A673 (cell line): ENCODE data around the gene TRDN. TPM values are rescaled to one million over a fixed set of nuclear protein-coding genes. Genes with fewer than 3 reads are reported as not detected.

Experiments
- BruUV-seq: library from RNA; stranded (reverse); fragments of 400-500 nt; replicated peaks from 2 replicates; lab custom pipeline; 2021; lab: Mats Ljungman, UMichigan
- CTCF ChIA-PET: fragments of 300-600 bp; sonication (Branson Sonifier 250); formaldehyde crosslinking; loops from one replicate; lab custom pipeline; 2022; ENCODE audit warnings: antibody characterized with exemption; lab: Charles Lee
- POLR2A ChIA-PET: fragments of 300-600 bp; sonication (Branson Sonifier 250); formaldehyde crosslinking; loops from one replicate; lab custom pipeline; 2022; ENCODE audit warnings: antibody characterized with exemption; ENCODE audit not compliant: low non-redundant PET; lab: Charles Lee
- DNase-seq: peaks from one replicate; pipeline ENCODE4 v3.0.0-alpha.2; 2015; ENCODE audit warnings: low spot score
- H3K27ac ChIP-seq: fragments of 200-600 bp; sonication (generic); 2 replicates; pipeline ENCODE4 v1.5.1; 2016; ENCODE audit warnings: mixed run types, low read depth, mild to moderate bottlenecking, mixed read lengths, antibody characterized with exemption, low read length; ENCODE audit not compliant: poor library complexity, severe bottlenecking
- H3K27me3 ChIP-seq: fragments of 200-600 bp; sonication (generic); replicated peaks from 2 replicates; pipeline ENCODE4 v1.6.1; 2017; ENCODE audit warnings: mixed run types, low read depth, mild to moderate bottlenecking, mixed read lengths, antibody characterized with exemption, low read length; ENCODE audit not compliant: insufficient read depth, poor library complexity
- H3K36me3 ChIP-seq: fragments of 200-600 bp; sonication (generic); 2 replicates; pipeline ENCODE4 v1.6.1; 2016; ENCODE audit warnings: mixed run types, mild to moderate bottlenecking, mixed read lengths, antibody characterized with exemption, low read length; ENCODE audit not compliant: insufficient read depth, poor library complexity, severe bottlenecking
- H3K4me1 ChIP-seq: fragments of 200-600 bp; sonication (generic); 2 replicates; pipeline ENCODE4 v1.6.1; 2017; ENCODE audit warnings: mixed run types, mild to moderate bottlenecking, mixed read lengths, antibody characterized with exemption, low read length; ENCODE audit not compliant: insufficient read depth, poor library complexity, severe bottlenecking
- H3K4me3 ChIP-seq: fragments of 200-600 bp; sonication (generic); 2 replicates; pipeline ENCODE4 v1.5.1; 2016; ENCODE audit warnings: low read depth, mixed run types, mild to moderate bottlenecking, mixed read lengths, low read length; ENCODE audit not compliant: poor library complexity, severe bottlenecking
- H3K9me3 ChIP-seq: fragments of 200-600 bp; sonication (generic); 2 replicates; pipeline ENCODE4 v1.6.1; 2016; ENCODE audit warnings: mixed run types, low read depth, mild to moderate bottlenecking, mixed read lengths, antibody characterized with exemption, low read length; ENCODE audit not compliant: poor library complexity, severe bottlenecking
- CTCF ChIP-seq: fragments of 300-800, 200-600 bp; sonication (generic); conservative IDR thresholded peaks from 2 replicates; pipeline ENCODE4 v1.5.1; 2017; ENCODE audit warnings: low read depth, mild to moderate bottlenecking, antibody characterized with exemption, low read length, moderate library complexity, mixed read lengths
- EZH2 ChIP-seq: fragments of 200-600 bp; sonication (generic); IDR thresholded peaks from 2 replicates; pipeline ENCODE4 v1.6.1; 2017; ENCODE audit warnings: borderline replicate concordance, low read depth, mild to moderate bottlenecking, mixed read lengths, antibody characterized with exemption, low read length; ENCODE audit not compliant: poor library complexity, severe bottlenecking
- intact Hi-C: fragments of 100-400 bp; cut with micrococcal nuclease; formaldehyde crosslinking; loops from one replicate; pipeline ENCODE4 v1.10.0; 2022; ENCODE audit not compliant: unreplicated experiment
- total RNA-seq: library from RNA; stranded (reverse); gene quantifications from 2 replicates; pipeline ENCODE4 v1.2.3, GENCODE V29; 2021

TRDN gene
- total RNA-seq, 1 experiment from 2014 or later: 3.8 TPM

GRCh38 chr6:123604067-123604466, 32.7 kb downstream of the TRDN start:
- Histone ChIP-seq H3K4me1 (no peaks in the 10 kb centered on the region), H3K36me3 (no peaks in the 10 kb centered on the region), H3K4me3 (no peak overlapping the region), H3K27ac (no peak overlapping the region), H3K27me3 (no peaks in the 10 kb centered on the region), H3K9me3 (no peaks in the 10 kb centered on the region)
- DNase-seq: no peak
- no peak for TF ChIP-seq CTCF
- TF ChIP-seq EZH2: no peak
- intact Hi-C loops: no loop called here
- BruUV-seq: no TSS peak
- ChIA-PET CTCF (no interaction called here), POLR2A (no interaction called here)

DNA sequence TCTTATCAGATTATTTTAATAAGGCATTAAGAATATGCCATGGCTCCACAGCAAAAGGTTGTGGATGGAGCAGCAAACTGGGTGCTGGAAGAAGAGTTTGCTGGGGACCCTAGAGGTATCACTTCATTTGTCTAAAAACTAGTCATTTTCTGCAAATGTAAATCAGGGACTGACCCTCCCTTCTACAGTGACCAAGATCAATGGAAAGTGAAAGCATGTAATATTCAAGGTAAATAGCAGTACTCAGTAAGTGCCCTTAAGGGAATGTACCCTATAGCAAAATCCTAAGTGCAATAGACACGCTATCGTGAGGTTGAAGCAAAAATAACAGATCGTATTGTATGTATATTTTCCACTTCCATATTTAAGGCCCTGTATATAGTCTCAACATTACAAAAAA, 38.7 kb downstream of the TRDN start:
- intact Hi-C loops: no loop called here
- Histone ChIP-seq H3K4me1 (no peaks in the 10 kb centered on the region), H3K9me3 (no peaks in the 10 kb centered on the region), H3K27ac (no peak overlapping the region), H3K36me3 (no peaks in the 10 kb centered on the region), H3K27me3 (no peaks in the 10 kb centered on the region), H3K4me3 (no peak overlapping the region)
- ChIA-PET CTCF (no interaction called here), POLR2A (no interaction called here)
- TF ChIP-seq EZH2: no peak
- no peak for TF ChIP-seq CTCF
- no peak for DNase-seq
- no TSS peak for BruUV-seq

GRCh38 chr6:123594776-123595175, 42.0 kb downstream of the TRDN start:
- TF ChIP-seq EZH2 (no peak), CTCF (no peak)
- ChIA-PET CTCF (no interaction called here), POLR2A (interaction anchor here (0.7 kb wide), 1 partner anchor 351 kb away, joined by 4 read pairs; no protein-coding TSS in a partner anchor)
- intact Hi-C loops: no loop called here
- no peak overlapping the region for H3K4me3 ChIP-seq
- H3K27me3 ChIP-seq: no peaks in the 10 kb centered on the region
- no peaks in the 10 kb centered on the region for H3K4me1 ChIP-seq
- no TSS peak for BruUV-seq
- H3K36me3 ChIP-seq: no peaks in the 10 kb centered on the region
- no peak for DNase-seq
- no peak overlapping the region for H3K27ac ChIP-seq
- no peaks in the 10 kb centered on the region for H3K9me3 ChIP-seq
